ENCODE measurements around the gene CISD2.
"Not testable (repeated sequence)": the region's sequence is repeated elsewhere in the genome, so short reads cannot be mapped to it uniquely, and the experiment has no call there.

The CISD2 gene

GRCh38 chr4:102935716-102936115 lies 66.9 kb downstream of the CISD2 start:
- no peak for DNase-seq (ENCODE audit: low spot score)

GRCh38 chr4:102938063-102938462 lies 69.3 kb downstream of the CISD2 start:
- not testable (repeated sequence) for DNase-seq (ENCODE audit: low spot score)
